ENCODE results near the gene CEP72.

GRCh38 chr5:579211-579610 lies 32.9 kb upstream of the CEP72 start:
- no peak for TF ChIP-seq CTCF (IDR thresholded peaks at IDR 0.05)
- no peak for TF ChIP-seq NRF1 (IDR thresholded peaks at IDR 0.05; ENCODE audit: low read depth, low read length)
- no peak for TF ChIP-seq POLR2AphosphoS5 (IDR thresholded peaks at IDR 0.05; ENCODE audit: low read depth, low read length)
- no peak for TF ChIP-seq JUND (IDR thresholded peaks at IDR 0.05)
- no peak for TF ChIP-seq NFIC (IDR thresholded peaks at IDR 0.05; ENCODE audit: borderline replicate concordance)
- no peak for TF ChIP-seq RXRA (IDR thresholded peaks at IDR 0.05; ENCODE audit: borderline replicate concordance, low read depth)
- no peak for TF ChIP-seq SIN3A (IDR thresholded peaks at IDR 0.05; ENCODE audit: borderline replicate concordance, low read depth, low read length)
- no peak for TF ChIP-seq USF1 (IDR thresholded peaks at IDR 0.05; ENCODE audit: borderline replicate concordance, low read depth)
- TF ChIP-seq MXI1 (IDR thresholded peaks at IDR 0.05; ENCODE audit: low read depth, low read length) = no peak
- TF ChIP-seq TEAD4 (IDR thresholded peaks at IDR 0.05; ENCODE audit: borderline replicate concordance, insufficient read depth) = no peak
- TF ChIP-seq GABPA (IDR thresholded peaks at IDR 0.05; ENCODE audit: low read depth) = no peak
- no peak for TF ChIP-seq CHD2 (IDR thresholded peaks at IDR 0.05; ENCODE audit: low read length, partially characterized antibody)
- no peak for TF ChIP-seq EP300 (IDR thresholded peaks at IDR 0.05; ENCODE audit: borderline replicate concordance in 1 of 2, low read depth in 1 of 2, low read length in 1 of 2)

Data from SK-N-SH (cell line).